T-helper 17 cell (primary cell): Measurements from ENCODE around the gene ARHGEF25. TPM values are rescaled to one million over a fixed set of nuclear protein-coding genes. Genes with fewer than 3 reads are reported as not detected.
"Not testable (repeated sequence)": the region's sequence is repeated elsewhere in the genome, so short reads cannot be mapped to it uniquely, and the experiment has no call there.

Experiments used
- ATAC-seq: fragments of 150-1000 bp; cut with Tn5 transposase; 2 replicates; pipeline ENCODE4 v1.10.0; 2021; ENCODE audit warnings: mild to moderate bottlenecking, moderate library complexity
- DNase-seq, 3 donors: peaks; one replicate each; pipeline versions ENCODE4 v3.0.0 to v3.0.0-alpha.2; 2020 to 2021
- H3K9me3 ChIP-seq: one replicate; pipeline ENCODE4 v1.7.0; 2013; ENCODE audit warnings: low read length, mild to moderate bottlenecking; ENCODE audit not compliant: control insufficient read depth, poor library complexity, severe bottlenecking
- H3K27ac Mint-ChIP-seq: one replicate; pipeline ENCODE4 v1.8.0; 2022; ENCODE audit warnings: mild to moderate bottlenecking, moderate library complexity, mixed read lengths
- H3K27me3 Mint-ChIP-seq: one replicate; pipeline ENCODE4 v1.8.0; 2022; ENCODE audit warnings: mixed read lengths
- H3K36me3 Mint-ChIP-seq: one replicate; pipeline ENCODE4 v1.8.0; 2022; ENCODE audit warnings: low read depth, mixed read lengths
- H3K4me1 Mint-ChIP-seq: one replicate; pipeline ENCODE4 v1.8.0; 2022; ENCODE audit warnings: mild to moderate bottlenecking, mixed read lengths
- H3K4me3 Mint-ChIP-seq: one replicate; pipeline ENCODE4 v1.8.0; 2022; ENCODE audit warnings: mild to moderate bottlenecking, moderate library complexity, mixed read lengths
- total RNA-seq, 4 donors: library from RNA in 2 of 4; stranded (reverse) in 2 of 4; gene quantifications; one replicate each; pipeline ENCODE4 v1.2.3 and lab custom pipeline; 2022 to 2026

ARHGEF25 gene
- 1 to 10 TPM in 1 of 2 donors, under 1 TPM in 1; 0.37 to 1.2 TPM for total RNA-seq
- total RNA-seq (lab: John Stamatoyannopoulos, UW): 0.23 to 0.35 reads per million in 2 donors

- peaks cover 10% of the 10 kb centered on the region for H3K4me1 Mint-ChIP-seq
- H3K36me3 Mint-ChIP-seq: peaks cover 7% of the 10 kb centered on the region
- no peak within 1 kb of the TSS for H3K27ac Mint-ChIP-seq
- ATAC-seq (peak; percentile 68), DNase-seq (peak in 2 of 3 donors; percentile 29 to 38)
- H3K27me3 Mint-ChIP-seq: peaks cover 43% of the 10 kb centered on the region
- H3K4me3 Mint-ChIP-seq: peak within 1 kb of the TSS; percentile 84
- no peaks in the 10 kb centered on the region for H3K9me3 ChIP-seq
These were observed at the start of gene ARHGEF25 for GRCh38 chr12:57611108-57611826. Gene ARHGEF25 (plus strand): TSS chr12:57611435. CDS start chr12:57611895, 460 bp downstream.

- DNase-seq: no peak
- no peak for ATAC-seq
- Mint-ChIP-seq H3K27ac (no peak overlapping the region), H3K4me3 (no peak overlapping the region), H3K27me3 (peaks cover 28% of the 10 kb centered on the region), H3K36me3 (peaks cover 2% of the 10 kb centered on the region), H3K4me1 (peaks cover 10% of the 10 kb centered on the region)
- H3K9me3 ChIP-seq: no peaks in the 10 kb centered on the region
These were observed 47.9 kb upstream of the ARHGEF25 start for GRCh38 chr12:57563358-57563757.

- ATAC-seq (no peak), DNase-seq (no peak)
- H3K9me3 ChIP-seq: no peaks in the 10 kb centered on the region
- peaks cover 10% of the 10 kb centered on the region for H3K4me1 Mint-ChIP-seq
- H3K27ac Mint-ChIP-seq: peak overlapping the region; percentile 29
- peaks cover 33% of the 10 kb centered on the region for H3K27me3 Mint-ChIP-seq
- no peak overlapping the region for H3K4me3 Mint-ChIP-seq
- peaks cover 3% of the 10 kb centered on the region for H3K36me3 Mint-ChIP-seq
These were observed 47.0 kb upstream of the ARHGEF25 start for GRCh38 chr12:57564178-57564740.

DNA sequence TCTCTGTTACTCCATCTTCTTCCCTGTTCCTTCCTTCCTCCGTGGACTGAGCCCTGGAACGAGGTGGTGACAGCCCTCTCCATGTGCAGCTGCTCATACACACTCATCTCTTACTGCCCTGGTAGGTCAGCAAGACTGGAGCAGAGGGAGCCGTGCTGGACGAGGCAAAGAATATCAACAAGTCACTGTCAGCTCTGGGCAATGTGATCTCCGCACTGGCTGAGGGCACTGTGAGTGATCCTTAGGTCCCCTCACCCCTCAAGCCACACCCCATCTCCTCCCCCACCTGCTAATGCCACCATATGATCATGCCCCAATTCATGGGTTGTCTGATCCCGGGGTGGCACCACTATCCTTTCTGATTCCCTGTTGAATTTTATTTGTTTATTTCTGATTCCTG, 42.4 kb upstream of the ARHGEF25 start:
- ATAC-seq (no peak), DNase-seq (no peak)
- no peak overlapping the region for H3K4me3 Mint-ChIP-seq
- peaks cover 3% of the 10 kb centered on the region for H3K4me1 Mint-ChIP-seq
- H3K9me3 ChIP-seq: no peaks in the 10 kb centered on the region
- peaks cover 5% of the 10 kb centered on the region for H3K36me3 Mint-ChIP-seq
- H3K27me3 Mint-ChIP-seq: peaks cover 22% of the 10 kb centered on the region
- H3K27ac Mint-ChIP-seq: no peak overlapping the region

GRCh38 chr12:57569858-57570257, 41.4 kb upstream of the ARHGEF25 start:
- H3K36me3 Mint-ChIP-seq: peaks cover 4% of the 10 kb centered on the region
- H3K27me3 Mint-ChIP-seq: peaks cover 14% of the 10 kb centered on the region
- H3K4me3 Mint-ChIP-seq: no peak overlapping the region
- no peak for ATAC-seq
- H3K9me3 ChIP-seq: no peaks in the 10 kb centered on the region
- DNase-seq: no peak
- H3K4me1 Mint-ChIP-seq: no peaks in the 10 kb centered on the region
- no peak overlapping the region for H3K27ac Mint-ChIP-seq

DNA sequence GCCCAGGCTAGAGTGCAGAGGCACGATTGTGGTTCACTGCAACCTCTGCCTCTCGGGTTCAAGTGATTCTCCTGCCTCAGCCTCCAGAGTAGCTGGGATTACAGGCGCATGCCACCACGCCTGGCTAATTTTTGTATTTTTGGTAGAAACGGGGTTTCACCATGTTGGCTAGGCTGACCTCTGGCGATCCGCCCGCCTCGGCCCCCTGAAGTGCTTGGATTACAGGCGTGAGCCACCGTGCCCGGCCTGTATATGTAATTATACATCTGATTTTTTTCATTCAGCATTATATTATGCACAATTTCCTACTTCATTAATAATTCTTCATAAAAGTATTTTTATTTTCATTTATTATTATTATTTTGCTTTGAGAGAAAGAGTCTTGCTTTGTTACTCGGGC, 40.8 kb upstream of the ARHGEF25 start:
- ATAC-seq, H3K27ac Mint-ChIP-seq, DNase-seq, H3K36me3 Mint-ChIP-seq, H3K4me1 Mint-ChIP-seq, H3K4me3 Mint-ChIP-seq, H3K9me3 ChIP-seq: not testable (repeated sequence)
- H3K27me3 Mint-ChIP-seq: peaks cover 19% of the 10 kb centered on the region

DNA sequence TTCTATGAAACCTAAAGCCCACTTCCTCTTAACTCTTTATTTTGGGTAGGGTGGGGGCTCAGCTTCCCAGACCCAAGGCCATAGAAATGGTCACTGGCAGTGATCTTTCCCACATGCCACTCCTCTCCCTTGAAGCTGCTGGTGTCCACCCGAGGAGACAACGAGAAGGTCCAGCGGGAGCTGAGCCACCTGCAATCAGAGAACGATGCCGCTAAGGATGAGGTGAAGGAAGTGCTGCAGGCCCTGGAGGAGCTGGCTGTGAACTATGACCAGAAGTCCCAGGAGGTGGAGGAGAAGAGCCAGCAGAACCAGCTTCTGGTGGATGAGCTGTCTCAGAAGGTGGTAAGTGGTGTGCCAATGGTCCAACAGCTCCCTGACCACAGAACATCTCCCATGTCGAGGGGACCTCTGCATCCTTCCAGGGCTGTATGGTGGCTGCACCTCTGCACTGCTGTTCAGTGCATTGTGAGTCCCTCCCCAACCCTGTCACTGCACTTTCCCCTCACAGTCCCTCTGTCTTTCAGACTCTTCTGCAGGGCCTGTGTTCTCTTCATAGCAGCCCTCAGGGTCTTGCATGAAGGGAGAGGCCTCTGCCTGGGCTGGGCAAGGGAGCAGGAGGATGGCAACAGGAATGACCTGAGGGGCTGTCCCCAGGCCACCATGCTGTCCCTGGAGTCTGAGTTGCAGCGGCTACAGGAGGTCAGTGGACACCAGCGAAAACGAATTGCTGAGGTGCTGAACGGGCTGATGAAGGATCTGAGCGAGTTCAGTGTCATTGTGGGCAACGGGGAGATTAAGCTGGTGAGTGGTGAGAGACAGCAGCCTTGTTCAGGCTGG, 39.1 kb upstream of the ARHGEF25 start:
- no peaks in the 10 kb centered on the region for H3K9me3 ChIP-seq
- peaks cover 3% of the 10 kb centered on the region for H3K36me3 Mint-ChIP-seq
- H3K27ac Mint-ChIP-seq: no peak overlapping the region
- H3K4me1 Mint-ChIP-seq: no peaks in the 10 kb centered on the region
- H3K27me3 Mint-ChIP-seq: peaks cover 22% of the 10 kb centered on the region
- no peak for DNase-seq
- no peak overlapping the region for H3K4me3 Mint-ChIP-seq
- no peak for ATAC-seq

DNA sequence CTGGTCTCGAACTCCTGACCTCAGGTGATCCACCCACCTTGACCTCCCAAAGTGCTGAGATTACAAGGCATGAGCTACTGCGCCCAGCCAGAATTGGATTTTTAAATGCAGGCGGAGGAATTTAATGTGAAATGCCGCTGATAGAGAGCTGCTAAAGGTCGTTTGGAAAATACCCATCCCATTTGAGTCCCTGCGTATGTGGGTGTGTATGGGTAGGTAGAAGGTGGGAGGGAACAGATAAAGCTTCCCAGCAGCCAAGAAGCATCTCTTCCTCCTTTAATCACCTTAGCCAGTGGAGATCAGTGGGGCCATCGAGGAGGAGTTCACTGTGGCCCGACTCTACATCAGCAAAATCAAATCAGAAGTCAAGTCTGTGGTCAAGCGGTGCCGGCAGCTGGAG, 36.4 kb upstream of the ARHGEF25 start:
- DNase-seq: no peak

GRCh38 chr12:57575771-57576612, 35.2 kb upstream of the ARHGEF25 start:
- H3K4me3 Mint-ChIP-seq: no peak overlapping the region
- no peak for DNase-seq
- no peak for ATAC-seq
- no peaks in the 10 kb centered on the region for H3K9me3 ChIP-seq
- H3K4me1 Mint-ChIP-seq: no peaks in the 10 kb centered on the region
- no peaks in the 10 kb centered on the region for H3K36me3 Mint-ChIP-seq
- peaks cover 11% of the 10 kb centered on the region for H3K27me3 Mint-ChIP-seq
- H3K27ac Mint-ChIP-seq: peak overlapping the region; percentile 70

More for the DNA sequence above, 36.4 kb upstream of the ARHGEF25 start:
- no peaks in the 10 kb centered on the region for H3K36me3 Mint-ChIP-seq
- H3K4me3 Mint-ChIP-seq: no peak overlapping the region
- peaks cover 12% of the 10 kb centered on the region for H3K27me3 Mint-ChIP-seq
- H3K4me1 Mint-ChIP-seq: no peaks in the 10 kb centered on the region
- no peaks in the 10 kb centered on the region for H3K9me3 ChIP-seq
- H3K27ac Mint-ChIP-seq: no peak overlapping the region
- no peak for ATAC-seq

GRCh38 chr12:57576613-57577160, 34.5 kb upstream of the ARHGEF25 start:
- H3K4me1 Mint-ChIP-seq: no peaks in the 10 kb centered on the region
- ATAC-seq (no peak), DNase-seq (no peak)
- H3K9me3 ChIP-seq: no peaks in the 10 kb centered on the region
- peak overlapping the region; percentile 70 for H3K27ac Mint-ChIP-seq
- no peaks in the 10 kb centered on the region for H3K36me3 Mint-ChIP-seq
- no peak overlapping the region for H3K4me3 Mint-ChIP-seq
- H3K27me3 Mint-ChIP-seq: peaks cover 11% of the 10 kb centered on the region

DNA sequence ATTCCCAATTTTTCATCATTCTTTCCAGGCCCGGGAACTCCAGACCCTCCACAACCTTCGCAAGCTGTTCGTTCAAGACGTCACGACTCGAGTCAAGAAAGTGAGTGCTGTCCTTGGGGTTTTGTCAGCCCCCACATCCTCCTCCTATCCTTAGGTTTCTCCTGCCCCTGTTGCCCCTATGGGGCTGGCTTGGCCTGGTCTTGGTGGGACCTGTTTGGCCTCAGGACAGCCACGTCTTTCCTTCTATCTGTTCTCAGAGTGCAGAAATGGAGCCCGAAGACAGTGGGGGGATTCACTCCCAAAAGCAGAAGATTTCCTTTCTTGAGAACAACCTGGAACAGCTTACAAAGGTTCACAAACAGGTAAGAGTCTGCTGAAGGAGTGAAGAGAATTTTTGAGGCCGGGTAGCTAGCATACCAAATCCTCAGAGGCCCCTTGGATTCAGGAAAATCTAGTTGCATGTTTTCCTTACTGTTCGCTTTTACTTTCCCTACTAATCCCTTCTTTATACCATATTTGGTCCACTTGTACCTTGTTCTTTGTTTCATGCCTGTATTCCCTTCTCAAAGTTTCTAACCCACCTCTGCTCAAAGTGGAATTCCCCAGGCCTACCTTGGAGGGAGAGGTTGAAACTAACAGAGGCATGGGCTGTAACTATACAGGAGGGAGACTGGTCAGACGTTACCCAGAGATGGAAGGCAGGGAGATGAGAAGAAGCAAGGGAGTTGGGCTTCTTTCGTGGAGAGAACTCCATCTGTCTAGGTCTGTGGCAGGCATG, 33.1 kb upstream of the ARHGEF25 start:
- ATAC-seq (no peak), DNase-seq (no peak)
- Mint-ChIP-seq H3K27me3 (peaks cover 16% of the 10 kb centered on the region), H3K36me3 (peaks cover under 1% of the 10 kb centered on the region), H3K4me1 (peaks cover 1% of the 10 kb centered on the region), H3K4me3 (no peak overlapping the region), H3K27ac (no peak overlapping the region)
- H3K9me3 ChIP-seq: no peaks in the 10 kb centered on the region

- no peak for ATAC-seq
- Mint-ChIP-seq H3K4me3 (no peak overlapping the region), H3K27me3 (peaks cover 19% of the 10 kb centered on the region), H3K36me3 (peaks cover 2% of the 10 kb centered on the region), H3K27ac (no peak overlapping the region), H3K4me1 (peaks cover 8% of the 10 kb centered on the region)
- H3K9me3 ChIP-seq: no peaks in the 10 kb centered on the region
- DNase-seq: no peak
These were observed 32.2 kb upstream of the ARHGEF25 start for GRCh38 chr12:57579011-57579410.
